GM21825 (cell line): ENCODE measurements around the gene DOHH.

ENCODE experiments used
- ATAC-seq: cut with Tn5 transposase; IDR thresholded peaks from one replicate; pipeline ENCODE4 v1.9.1; 2021; ENCODE audit warnings: mild to moderate bottlenecking, moderate library complexity; ENCODE audit not compliant: unreplicated experiment

Gene DOHH

DNA sequence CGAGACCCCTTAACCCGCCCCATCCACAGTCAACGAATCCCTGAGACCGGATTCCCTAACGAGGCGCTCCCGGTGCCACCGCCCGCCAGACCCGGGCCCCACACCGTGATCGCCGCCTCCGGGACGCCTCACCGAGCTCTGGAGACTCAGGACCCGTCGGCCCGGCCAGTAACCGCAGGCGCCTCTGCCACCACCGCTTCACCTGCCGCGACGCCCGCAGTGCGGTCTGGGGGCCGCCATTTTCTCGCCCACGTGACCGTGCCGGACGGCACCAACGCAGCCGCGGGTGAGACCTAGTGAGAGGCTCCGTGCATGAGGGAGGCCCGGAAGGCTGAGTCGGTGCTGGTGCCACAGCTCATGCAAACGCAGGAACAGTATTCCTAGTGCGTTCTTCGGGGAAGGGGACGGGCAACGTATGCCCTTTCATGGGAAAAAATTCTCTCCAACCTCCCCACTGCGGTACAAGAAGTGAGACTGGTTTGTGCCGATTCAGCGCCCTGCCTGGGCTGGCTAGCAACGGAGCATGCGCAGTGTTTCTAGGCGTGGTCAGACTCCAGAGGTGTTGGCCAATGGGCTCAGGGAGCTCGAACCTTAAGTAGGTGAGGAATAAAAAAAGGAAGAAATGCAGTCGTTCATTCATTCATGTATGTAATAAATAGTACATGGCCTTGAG lies at the start of gene DOHH:
DOHH (minus strand) TSS at position 246 of the 673 bp plus-strand sequence. CDS start 3,860 bp downstream, outside the sequence.
- peak; percentile 77 for ATAC-seq

DNA sequence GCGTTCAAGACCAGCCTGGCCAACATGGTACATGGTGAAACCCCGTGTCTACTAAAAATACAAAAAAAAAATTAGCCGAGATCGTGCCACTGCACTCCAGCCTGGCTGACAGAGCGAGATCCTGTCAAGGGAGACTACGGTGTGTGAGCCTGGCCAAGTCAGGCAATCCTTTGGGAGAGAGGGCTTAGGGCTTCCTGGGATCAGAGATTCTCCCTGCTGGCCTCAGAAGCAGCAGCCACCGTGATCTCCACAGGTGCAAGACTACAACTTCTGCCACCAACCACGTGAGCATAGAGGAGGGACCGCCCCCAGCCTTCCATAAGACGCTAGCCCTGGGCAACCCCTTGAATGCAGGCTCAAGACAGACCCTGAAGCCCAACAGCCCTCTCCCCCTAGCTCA lies 49.3 kb upstream of the DOHH start:
- no peak for ATAC-seq

DNA sequence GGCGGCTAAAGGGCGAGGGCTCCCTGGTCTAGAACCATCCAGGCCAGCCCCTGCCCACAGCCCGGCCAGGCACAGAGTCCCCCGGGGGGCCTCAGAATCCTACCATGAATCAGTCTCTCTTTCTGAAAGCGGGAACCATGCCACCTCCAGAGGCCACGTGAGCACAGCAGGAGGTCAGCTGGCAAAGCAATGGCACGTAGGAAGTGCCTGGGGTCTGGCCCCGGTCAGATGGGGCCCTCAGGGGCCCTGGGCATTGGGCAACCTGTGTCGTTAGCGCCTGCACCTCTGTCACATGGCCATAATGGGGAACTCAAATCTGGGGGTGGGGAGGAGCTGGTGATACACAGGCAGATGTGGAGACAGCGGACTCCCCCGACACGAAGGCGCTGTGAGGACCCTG lies 48.1 kb upstream of the DOHH start:
- ATAC-seq: no peak

DNA sequence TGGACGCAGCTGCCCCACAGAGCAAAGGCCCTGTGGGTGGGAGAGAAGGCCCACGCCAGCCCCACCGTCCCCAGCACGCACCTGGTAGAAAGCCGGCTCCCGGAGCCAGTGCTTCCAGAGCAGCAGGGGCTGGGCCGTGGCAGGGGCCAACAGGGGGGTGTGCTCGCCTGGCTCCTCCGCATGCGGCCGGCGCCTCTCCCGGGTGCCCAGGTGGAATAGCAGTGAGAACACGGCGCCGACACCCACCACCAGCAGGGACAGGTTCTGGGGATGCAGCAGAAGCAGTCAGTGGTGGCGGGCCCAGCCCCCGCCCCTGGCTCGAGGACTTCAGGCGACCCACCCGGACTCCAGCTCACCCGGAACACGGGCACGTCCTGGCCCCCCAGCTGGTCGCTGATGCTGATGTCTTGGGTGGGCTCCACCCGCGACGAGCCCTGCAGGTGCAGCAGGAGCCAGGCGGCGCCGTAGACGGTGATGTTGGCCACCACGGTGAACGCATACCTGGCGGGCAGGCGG lies 47.4 kb upstream of the DOHH start:
- no peak for ATAC-seq

DNA sequence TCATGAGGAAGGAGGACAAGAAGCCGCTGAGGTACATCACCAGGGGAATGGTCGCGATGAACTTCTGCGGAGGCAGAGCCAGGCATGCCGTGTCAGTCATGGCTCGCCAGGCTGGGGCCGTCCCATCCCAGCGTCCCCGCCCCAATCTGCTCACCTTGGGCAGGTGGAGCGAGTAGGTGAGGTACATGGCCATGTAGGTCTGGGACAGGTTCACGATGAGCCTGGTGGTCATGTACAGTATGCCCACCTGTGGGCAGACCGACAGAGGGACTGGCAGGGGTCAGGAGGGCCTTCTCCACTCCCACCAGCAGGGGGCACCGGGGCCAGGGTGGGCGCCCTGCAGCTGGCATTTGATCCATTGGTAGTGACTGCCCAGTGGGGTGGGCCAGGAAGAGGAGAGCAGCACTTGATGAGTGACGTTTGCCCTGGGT lies 46.8 kb upstream of the DOHH start:
- no peak for ATAC-seq

DNA sequence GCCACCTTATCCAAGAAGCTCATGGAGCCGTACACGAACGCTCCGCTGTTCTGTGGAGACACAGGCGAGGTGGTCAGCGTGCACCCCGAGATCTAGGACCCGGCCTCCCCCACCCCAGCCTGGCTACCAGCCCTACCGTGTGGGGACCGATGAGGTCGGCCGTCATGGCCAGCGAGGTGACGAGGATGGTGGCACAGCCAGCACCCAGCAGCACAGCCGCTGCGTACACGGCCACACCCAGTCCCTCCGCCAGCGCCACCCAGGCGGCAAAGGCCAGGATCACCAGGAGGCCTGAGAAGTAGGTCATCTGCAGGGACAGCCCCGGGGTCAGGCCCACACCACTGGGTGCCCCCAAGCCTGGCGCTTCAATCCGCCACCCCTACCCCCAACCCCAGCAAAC lies 45.6 kb upstream of the DOHH start:
- no peak for ATAC-seq

DNA sequence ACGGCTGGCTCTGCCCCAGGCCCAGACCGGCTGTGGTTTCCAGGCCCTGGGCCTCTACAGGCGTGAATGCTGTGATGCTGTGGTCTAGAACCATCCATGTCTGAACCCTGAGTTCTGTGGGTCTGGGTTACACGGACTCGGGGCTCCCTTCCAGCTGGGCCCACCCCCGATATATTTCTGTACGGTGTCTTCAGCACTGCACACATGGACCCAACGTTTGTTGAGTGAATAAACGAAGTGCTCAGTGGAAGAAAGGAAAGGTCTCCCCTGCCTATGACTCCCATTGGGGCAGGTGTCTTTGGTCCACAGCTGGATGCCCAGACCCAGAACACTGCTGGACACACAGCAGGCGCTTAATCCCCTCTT lies 45.2 kb upstream of the DOHH start:
- ATAC-seq: no peak

DNA sequence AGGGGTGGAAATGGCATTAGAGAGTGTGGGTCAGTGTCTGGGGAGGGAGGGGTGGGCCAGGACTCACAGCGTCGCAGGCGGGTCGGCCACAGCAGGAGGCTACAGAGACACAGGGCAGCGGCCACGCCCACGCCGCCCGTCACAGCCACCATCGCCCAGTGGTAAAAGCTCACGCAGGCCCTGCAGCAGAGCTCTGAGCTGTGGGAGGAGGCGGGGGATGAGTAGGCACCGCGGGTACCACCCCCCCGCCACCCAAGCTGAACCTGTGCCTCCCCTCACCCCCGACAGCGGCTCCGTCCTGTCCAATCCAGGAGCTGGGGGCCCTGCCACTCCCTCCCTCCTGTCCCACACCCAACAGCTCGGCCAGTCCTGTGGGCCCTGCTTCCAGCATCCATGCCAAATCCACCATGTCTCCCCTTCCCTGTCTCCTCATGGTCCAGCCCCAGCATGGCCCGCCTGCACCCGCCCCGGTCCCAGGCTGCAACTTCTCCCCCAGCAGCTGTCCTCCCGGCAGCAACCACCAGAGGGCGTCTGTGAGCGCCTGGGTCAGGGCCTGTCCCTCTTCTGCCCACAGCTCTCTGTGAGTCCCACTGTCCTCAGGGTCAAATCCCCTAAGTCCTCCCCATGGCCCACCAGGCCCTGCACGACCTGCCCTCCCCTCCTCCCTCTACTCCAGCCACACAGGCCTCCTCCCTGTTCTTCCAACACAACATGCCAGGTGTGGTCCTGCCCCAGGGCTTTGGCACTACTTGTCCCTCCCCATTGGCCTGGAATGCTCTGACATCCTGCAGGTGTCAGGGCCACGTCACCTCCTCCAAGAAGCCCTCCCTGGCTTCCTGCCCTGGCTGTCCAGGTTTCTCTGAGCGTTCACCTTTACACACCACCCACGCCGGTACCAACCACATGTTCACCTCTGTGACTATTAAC lies 44.5 kb upstream of the DOHH start:
- ATAC-seq: no peak

GRCh38 chr19:3544058-3544376 lies 43.5 kb upstream of the DOHH start:
- no peak for ATAC-seq

DNA sequence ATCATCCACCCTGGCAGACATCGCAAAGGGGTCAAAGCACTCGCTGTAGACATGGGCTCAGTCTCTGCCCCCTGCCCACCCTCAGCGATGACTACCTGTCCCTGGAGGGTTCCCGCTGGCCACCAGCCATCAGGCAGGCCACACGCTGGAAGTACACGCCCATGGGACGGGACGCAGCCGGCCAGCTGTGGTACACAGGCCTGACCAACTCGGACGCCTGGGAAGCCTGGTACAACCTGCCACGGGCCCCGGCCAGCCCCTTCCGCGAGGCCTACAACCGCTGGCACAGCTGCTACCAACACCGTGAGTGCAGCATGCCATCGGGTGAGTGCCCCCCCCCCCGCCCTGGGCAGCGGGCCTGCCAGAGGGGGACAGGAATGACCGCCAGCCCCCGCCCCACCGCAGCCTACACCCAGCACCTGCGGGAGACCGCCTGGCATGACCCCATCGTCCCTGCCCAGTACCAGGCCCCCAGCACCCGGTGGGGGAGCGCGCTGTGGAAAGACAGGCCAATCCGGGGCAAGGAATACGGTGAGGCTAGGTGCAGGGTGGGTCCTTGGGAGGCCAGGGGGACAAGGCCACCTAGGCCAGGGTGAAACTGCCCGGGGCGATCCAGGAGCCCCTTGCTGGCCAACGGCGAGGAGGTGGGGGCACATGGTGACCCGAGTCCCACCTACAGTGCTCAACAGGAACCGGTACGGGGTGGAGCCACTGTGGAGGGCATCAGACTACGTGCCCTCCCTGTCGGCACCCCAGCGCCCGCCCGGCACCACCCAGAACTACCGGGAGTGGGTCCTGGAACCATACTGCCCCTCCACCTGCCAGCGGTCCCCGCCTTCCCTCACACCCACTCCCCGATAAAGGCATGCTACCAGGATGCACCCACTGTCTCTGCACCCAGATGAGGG lies 42.9 kb upstream of the DOHH start:
- no peak for ATAC-seq

GRCh38 chr19:3539756-3540118 lies 39.3 kb upstream of the DOHH start:
- ATAC-seq: no peak

DNA sequence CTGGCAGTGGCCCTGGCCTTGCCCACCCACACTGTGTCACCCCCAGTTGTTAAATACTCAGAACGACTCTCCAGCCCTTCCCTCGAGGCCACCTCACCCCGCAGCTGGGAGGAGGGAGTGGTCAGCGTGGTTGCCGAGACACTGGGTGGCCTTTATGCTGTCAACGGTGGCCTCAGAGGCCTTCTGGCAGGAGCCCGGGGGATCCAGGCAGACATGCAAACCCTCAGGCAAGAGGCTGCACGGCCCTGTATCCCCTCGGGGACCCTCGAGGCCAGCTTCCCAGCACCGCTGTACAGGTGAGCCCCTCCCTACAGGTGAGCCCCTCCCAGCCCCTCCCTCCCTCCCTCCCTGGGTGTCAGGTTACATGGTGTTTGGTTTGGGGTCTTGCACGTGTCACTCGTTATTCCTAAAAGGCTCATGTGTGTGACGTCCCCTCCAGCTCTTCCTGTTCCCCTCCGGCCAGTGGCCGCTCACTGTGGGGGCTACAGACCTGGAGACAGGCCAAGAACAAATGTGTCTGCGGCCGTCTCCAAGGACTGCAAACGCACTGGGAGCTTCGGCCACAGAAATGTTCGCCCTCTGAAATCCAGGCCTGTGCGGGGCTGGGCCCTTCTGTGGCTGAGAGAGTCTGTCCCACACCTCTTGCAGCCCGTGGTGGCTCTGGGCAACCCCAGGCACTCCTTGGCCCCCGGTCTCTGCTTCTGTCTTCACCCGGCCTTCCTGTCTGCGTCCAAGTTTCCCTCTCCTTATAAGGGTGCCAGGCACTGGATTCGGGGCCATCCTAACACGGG lies 38.7 kb upstream of the DOHH start, which contains the start of gene TEKTIP1:
TEKTIP1 (plus strand) TSS at position 210 of the 791 bp plus-strand sequence; CDS start at position 214, 4 bp downstream.
- ATAC-seq: no peak

DNA sequence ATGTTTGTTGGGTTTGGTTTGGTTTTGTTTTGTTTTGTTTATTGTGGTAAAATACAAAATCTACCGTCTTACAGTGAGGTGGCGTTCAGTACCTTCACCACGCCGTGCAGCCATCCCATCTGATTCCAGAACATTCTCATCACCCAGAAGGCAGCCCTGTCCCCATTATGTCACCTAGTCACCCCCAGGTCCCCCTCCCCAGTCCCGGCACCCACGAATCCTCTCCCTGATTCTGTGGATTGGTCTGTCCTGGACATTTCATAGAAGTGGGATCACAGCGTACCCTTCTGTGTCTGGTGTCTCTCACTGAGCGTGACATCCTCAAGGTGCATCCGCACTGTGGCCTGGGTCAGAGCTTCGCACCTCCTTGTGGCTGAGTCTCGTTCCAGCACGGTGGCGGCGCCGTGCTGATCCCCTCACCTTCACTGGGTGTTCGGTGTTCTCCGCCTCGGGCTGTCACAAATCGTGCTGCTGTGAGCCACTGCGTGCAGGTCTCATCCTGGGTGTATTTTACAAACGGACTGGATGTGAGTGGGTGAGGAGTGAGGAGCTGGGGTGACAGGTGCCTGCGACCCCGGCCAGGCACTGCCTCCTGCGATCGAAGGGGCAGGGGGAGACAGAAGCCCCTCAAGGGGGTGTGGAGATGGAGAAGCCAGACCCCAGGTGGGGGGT lies 37.9 kb upstream of the DOHH start:
- ATAC-seq: no peak

DNA sequence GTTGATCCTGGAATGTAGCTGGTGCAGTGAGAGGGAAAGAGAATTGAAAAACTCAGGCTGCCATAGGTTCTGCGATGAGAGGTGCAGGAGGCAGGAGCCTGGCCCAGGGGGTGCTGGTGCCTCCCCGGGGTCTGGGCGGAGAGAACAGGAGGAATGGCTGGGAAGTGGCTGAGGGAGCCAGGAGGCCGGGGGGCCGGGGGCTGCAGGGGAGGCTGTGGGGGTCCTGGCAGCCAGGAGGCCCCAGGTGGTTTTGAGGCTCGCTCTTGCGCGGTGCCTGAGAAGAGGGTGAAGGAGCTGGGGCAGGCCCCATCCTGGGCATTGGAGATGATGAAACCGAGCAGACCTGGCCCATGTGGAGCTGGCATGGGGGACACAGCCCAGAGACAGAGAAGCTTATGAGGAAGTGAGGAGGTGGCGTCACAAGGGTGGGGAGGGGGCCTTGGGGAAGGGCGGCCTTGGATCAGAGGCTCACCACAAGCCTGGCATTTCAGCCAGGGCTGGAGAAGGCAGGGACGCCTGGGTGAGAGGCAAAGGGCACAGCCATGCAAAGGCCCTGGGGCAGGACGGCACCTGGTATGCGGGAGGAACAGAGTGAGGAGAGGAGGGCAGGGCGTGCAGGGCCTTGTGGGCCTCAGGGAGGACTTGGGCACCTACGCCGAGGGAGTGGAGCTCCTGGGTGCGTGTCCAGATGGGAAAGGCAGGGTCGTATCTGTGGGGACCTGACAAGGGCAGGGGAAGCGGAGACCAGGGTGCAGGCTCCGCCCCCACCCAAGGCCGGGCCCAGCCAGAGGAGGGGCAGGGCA lies 37.2 kb upstream of the DOHH start:
- ATAC-seq: no peak

- no peak for ATAC-seq
Measured at GRCh38 chr19:3537101-3537437, 36.6 kb upstream of the DOHH start.

GRCh38 chr19:3536429-3537100 lies 36.1 kb upstream of the DOHH start:
- no peak for ATAC-seq

DNA sequence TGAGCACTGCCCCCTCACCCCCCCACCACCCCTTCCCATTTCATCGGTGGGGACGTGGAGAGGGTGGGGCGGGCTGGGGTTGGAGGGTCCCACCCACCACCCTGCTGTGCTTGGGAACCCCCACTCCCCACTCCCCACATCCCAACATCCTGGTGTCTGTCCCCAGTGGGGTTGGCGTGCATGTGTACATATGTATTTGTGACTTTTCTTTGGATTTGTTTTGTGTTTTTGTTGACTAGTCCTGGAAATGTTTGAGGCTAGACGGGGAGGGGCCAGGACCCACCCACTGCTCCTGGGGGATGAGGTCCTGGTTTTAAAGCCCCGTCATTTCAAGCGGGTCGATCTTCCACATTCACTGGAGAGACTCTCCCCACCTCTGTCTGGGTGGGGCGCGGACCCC lies 35.5 kb upstream of the DOHH start:
- no peak for ATAC-seq

GRCh38 chr19:3535563-3535965 lies 35.1 kb upstream of the DOHH start:
- no peak for ATAC-seq

DNA sequence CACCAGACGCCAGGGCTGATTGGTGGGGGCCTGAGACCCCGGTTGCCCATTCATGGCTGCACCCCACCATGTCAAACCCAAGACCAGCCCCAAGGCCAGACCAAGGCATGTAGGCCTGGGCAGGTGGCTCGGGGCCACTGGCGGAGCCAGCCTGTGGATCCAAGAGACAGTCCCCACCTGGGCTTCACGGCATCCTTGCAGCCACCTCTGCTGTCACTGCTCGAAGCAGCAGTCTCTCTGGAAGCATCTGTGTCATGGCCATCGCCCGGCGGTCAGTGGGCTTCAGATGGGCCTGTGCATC lies 34.7 kb upstream of the DOHH start:
- no peak for ATAC-seq
